Heart right ventricle (tissue), 16 donors: Measurements from ENCODE around the gene PROM2. TPM values are rescaled to one million over a fixed set of nuclear protein-coding genes. Genes with fewer than 3 reads are reported as not detected.

Experiments used
- ATAC-seq, 8 donors: fragments of 200-7000 bp; cut with Tn5 transposase; one replicate each; pipeline ENCODE4 v1.9.1; 2020; ENCODE audit warnings: mild to moderate bottlenecking in 8 of 8, moderate library complexity in 8 of 8, moderate number of reproducible peaks in 1 of 8
- DNase-seq, 2 donors: peaks; one replicate each; pipeline ENCODE4 v3.0.0-alpha.2; 2020
- H3K27ac ChIP-seq, 10 donors: fragments of 200-600 bp; sonication (generic) in 2 of 10; one replicate each; pipeline versions ENCODE4 v1.5.0 to v1.8.0; 2020 to 2022; ENCODE audit warnings: mild to moderate bottlenecking in 3 of 10
- H3K27me3 ChIP-seq, 7 donors: fragments of 200-600 bp; one replicate each; pipeline ENCODE4 v1.8.0; 2021 to 2022; ENCODE audit warnings: mild to moderate bottlenecking in 2 of 7
- H3K36me3 ChIP-seq, 9 donors: fragments of 200-600 bp; sonication (generic) in 1 of 9; one replicate each; pipeline versions ENCODE4 v1.5.0 to v1.8.0; 2020 to 2022; ENCODE audit warnings: mild to moderate bottlenecking in 2 of 9
- H3K4me1 ChIP-seq, 9 donors: fragments of 200-600 bp; sonication (generic) in 1 of 9; one replicate each; pipeline versions ENCODE4 v1.5.0 to v1.8.0; 2020 to 2022; ENCODE audit warnings: mild to moderate bottlenecking in 4 of 9
- H3K4me3 ChIP-seq, 10 donors: fragments of 200-600 bp; sonication (generic) in 2 of 10; one replicate each; pipeline versions ENCODE4 v1.5.0 to v1.8.0; 2020 to 2022; ENCODE audit warnings: mild to moderate bottlenecking in 7 of 10, moderate library complexity in 2 of 10
- H3K9me3 ChIP-seq, 11 donors: fragments of 200-600 bp in 10 of 11; sonication (generic) in 2 of 11; one replicate each; pipeline versions ENCODE4 v1.5.0 to v1.8.0; 2013 to 2022; ENCODE audit warnings: mild to moderate bottlenecking in 2 of 11, control low read depth in 1 of 11, moderate library complexity in 1 of 11
- WGBS, 2 donors: extraction: QIAGEN DNeasy Blood & Tissue Kit; methylation state at CpG; one replicate each; pipeline ENCODE4 v1.1.7; 2013; ENCODE audit warnings: inconsistent platforms in 1 of 2; 5-methylcytosine and 5-hydroxymethylcytosine counted together
- intact Hi-C, 10 donors: fragments of 100-400 bp; cut with DNase I; formaldehyde crosslinking; loops; one replicate each; pipeline versions ENCODE4 v1.11.1 to v1.14.2; 2022
- long read RNA-seq, 3 donors: library from polyadenylated mRNA; unstranded; transcript quantifications; one replicate each; pipeline ENCODE4 v2.0.0, GENCODE V29; 2020 to 2021
- polyA plus RNA-seq, 2 donors: library from polyadenylated mRNA; stranded (reverse); fragments of 200-250 nt; gene quantifications; one replicate each; pipeline ENCODE4 v1.2.3, GENCODE V29; 2013
- total RNA-seq, 10 donors: library from RNA; stranded (reverse); fragmentation: NEBNext Ultra II Directional in 3 of 10; extraction: Animal tissue kit (Norgen Biotek cat#: 25700) in 3 of 10; gene quantifications; one replicate each; pipeline versions ENCODE4 v1.2.1 to v1.2.4, GENCODE V29; 2021 to 2023
- TF ChIP-seq, protein P1 (sequence below), 9 donors: fragments of 200-600 bp; sonication (generic) in 2 of 9; IDR thresholded peaks; one replicate each; pipeline versions ENCODE4 v1.5.0 to v1.8.0; 2021 to 2022; ENCODE audit warnings: antibody characterized with exemption in 9 of 9, mild to moderate bottlenecking in 5 of 9, moderate library complexity in 1 of 9
- donor health status: Arrhythmogenic right ventricular cardiomyopathy.
- donor health status: ischemic (EF 13 %, LVEDD 7.1; RV severe dilation, severe dysfunction).
- donor health status: healthy with polysubstance abuse.
- donor health status: DM: no; HTN: yes; CAD: no.
- donor health status: DM: no; HTN: no; CAD: no.
- donor health status: ischemic (EF 25% LVEDD 6.9; RV normal size, moderate dysfunction).
- donor health status: ischemic (EF 25% LVEDD 5.7; RV mildly dilated, moderate dysfunction).
- donor health status: healthy.
- donor health status: DM: yes; HTN: yes; CAD: no.
- donor health status: Ischemic cardiomyopathy.
- donor health status: ischemic (EF 35%, LVEDD 5.7; RV mildly dilated, moderate dysfunction).
- donor health status: nonischemic (EF 11% LVEDD 7.7; RV severe dilation, severe dysfunction).
- donor health status: DM: yes; HTN: yes; CAD: no.
- donor health status: PGD.
- donor health status: ischemic (EF 29% LVEDD 5.4; RV normal size, mild dysfunction).
- donor health status: nonischemic (EF 23%, LVEDD 6.1; RV moderate dilation, normal function).

Gene PROM2, protein sequence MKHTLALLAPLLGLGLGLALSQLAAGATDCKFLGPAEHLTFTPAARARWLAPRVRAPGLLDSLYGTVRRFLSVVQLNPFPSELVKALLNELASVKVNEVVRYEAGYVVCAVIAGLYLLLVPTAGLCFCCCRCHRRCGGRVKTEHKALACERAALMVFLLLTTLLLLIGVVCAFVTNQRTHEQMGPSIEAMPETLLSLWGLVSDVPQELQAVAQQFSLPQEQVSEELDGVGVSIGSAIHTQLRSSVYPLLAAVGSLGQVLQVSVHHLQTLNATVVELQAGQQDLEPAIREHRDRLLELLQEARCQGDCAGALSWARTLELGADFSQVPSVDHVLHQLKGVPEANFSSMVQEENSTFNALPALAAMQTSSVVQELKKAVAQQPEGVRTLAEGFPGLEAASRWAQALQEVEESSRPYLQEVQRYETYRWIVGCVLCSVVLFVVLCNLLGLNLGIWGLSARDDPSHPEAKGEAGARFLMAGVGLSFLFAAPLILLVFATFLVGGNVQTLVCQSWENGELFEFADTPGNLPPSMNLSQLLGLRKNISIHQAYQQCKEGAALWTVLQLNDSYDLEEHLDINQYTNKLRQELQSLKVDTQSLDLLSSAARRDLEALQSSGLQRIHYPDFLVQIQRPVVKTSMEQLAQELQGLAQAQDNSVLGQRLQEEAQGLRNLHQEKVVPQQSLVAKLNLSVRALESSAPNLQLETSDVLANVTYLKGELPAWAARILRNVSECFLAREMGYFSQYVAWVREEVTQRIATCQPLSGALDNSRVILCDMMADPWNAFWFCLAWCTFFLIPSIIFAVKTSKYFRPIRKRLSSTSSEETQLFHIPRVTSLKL
- total RNA-seq (1 to 10 TPM in 4 of 10 donors, under 1 TPM in 6; 0.32 to 2.5 (median 0.94) TPM), polyA plus RNA-seq (1 to 10 TPM in 1 of 2 donors, under 1 TPM in 1; 0.72 to 3.4 TPM)
- long read RNA-seq, donor 1, partial matches to known transcripts = 1 of 2 reads
- long read RNA-seq, donor 1, other reads (novel, unspliced or antisense) = 1 of 2 reads
- long read RNA-seq, donor 2, partial matches to known transcripts = 0 of 1 reads
- long read RNA-seq, donor 2, other reads (novel, unspliced or antisense) = 1 of 1 reads
- long read RNA-seq, donor 3, partial matches to known transcripts = 1 of 1 reads
- long read RNA-seq, donor 3, other reads (novel, unspliced or antisense) = 0 of 1 reads

DNA sequence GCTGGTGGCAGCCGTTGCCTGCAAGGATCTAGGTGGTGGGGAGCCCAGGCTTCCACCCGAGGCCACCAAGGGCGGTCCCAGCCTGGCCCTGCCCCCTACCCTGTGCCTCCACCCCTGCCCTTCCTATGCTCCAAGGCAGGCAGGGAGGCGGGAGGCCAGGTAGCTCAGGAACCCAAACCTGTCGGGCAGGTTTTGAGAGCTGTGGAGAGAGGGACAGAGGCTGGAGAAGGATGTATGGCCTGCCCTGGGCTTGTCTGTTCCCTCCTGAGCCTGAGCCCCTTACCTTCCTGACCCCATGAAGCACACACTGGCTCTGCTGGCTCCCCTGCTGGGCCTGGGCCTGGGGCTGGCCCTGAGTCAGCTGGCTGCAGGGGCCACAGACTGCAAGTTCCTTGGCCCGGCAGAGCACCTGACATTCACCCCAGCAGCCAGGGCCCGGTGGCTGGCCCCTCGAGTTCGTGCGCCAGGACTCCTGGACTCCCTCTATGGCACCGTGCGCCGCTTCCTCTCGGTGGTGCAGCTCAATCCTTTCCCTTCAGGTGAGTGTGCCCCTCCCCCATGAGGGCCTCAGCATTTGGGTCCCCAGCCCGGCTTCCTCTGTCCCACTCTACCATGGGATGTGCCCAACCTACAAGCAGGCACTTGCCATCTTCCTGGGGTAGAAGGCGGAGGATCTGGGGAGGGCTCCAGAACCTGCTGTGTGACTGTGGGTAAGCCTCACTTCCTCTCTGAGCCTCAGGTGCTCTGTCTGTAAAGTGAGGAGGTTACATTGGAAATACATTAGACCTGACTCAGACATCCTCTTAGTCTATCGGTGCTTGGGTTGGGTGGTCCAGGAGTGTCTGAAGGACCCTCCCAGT, at the start of gene PROM2:
Gene PROM2 (plus strand): TSS at position 159 of the 860 bp plus-strand sequence. CDS start 137 bp downstream, at position 296.
- 73 to 78% methylated on average over 16 to 17 of the region's 17 CpGs for WGBS, 2 donors

DNA sequence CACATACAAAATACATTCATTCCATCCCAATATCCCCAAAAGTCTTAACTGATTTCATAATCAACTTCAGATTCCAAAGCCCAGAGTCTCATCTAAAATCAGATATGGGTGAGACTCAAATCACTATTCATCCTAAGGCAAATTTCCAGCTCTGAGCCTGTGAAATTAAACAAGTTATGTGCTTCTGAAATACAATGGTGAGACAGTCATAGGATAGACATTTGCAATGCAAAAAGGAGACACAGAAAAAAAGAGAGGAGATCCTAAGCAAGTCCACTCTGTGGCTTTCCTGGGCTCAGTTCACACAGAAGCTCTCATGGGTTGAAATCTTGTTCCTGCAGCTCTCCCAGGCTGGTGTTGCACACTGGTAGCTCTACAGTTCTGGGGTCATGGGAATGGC, 48.6 kb upstream of the PROM2 start:
- Histone ChIP-seq H3K27ac (no peak overlapping the region), H3K9me3 (peaks cover 0 to 99% (median 45%) of the 10 kb centered on the region in 11 donors), H3K36me3 (peaks cover 0 to 39% (median 0%) of the 10 kb centered on the region in 9 donors), H3K27me3 (no peaks in the 10 kb centered on the region), H3K4me3 (no peak overlapping the region), H3K4me1 (no peaks in the 10 kb centered on the region)
- no peak for ATAC-seq
- DNase-seq = no peak
- intact Hi-C loops = no loop called here
- TF ChIP-seq, protein P1, sequence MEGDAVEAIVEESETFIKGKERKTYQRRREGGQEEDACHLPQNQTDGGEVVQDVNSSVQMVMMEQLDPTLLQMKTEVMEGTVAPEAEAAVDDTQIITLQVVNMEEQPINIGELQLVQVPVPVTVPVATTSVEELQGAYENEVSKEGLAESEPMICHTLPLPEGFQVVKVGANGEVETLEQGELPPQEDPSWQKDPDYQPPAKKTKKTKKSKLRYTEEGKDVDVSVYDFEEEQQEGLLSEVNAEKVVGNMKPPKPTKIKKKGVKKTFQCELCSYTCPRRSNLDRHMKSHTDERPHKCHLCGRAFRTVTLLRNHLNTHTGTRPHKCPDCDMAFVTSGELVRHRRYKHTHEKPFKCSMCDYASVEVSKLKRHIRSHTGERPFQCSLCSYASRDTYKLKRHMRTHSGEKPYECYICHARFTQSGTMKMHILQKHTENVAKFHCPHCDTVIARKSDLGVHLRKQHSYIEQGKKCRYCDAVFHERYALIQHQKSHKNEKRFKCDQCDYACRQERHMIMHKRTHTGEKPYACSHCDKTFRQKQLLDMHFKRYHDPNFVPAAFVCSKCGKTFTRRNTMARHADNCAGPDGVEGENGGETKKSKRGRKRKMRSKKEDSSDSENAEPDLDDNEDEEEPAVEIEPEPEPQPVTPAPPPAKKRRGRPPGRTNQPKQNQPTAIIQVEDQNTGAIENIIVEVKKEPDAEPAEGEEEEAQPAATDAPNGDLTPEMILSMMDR (IDR thresholded peaks at IDR 0.05) = no peak

More for the DNA sequence above, at the start of gene PROM2:
- no peak for ATAC-seq
- Histone ChIP-seq H3K9me3 (no peaks in the 10 kb centered on the region), H3K4me1 (no peaks in the 10 kb centered on the region), H3K27me3 (no peaks in the 10 kb centered on the region), H3K4me3 (no peak within 1 kb of the TSS), H3K36me3 (no peaks in the 10 kb centered on the region), H3K27ac (no peak within 1 kb of the TSS)
- TF ChIP-seq, protein P1 (IDR thresholded peaks at IDR 0.05) = no peak
- no peak for DNase-seq
- intact Hi-C loops = no loop called here

DNA sequence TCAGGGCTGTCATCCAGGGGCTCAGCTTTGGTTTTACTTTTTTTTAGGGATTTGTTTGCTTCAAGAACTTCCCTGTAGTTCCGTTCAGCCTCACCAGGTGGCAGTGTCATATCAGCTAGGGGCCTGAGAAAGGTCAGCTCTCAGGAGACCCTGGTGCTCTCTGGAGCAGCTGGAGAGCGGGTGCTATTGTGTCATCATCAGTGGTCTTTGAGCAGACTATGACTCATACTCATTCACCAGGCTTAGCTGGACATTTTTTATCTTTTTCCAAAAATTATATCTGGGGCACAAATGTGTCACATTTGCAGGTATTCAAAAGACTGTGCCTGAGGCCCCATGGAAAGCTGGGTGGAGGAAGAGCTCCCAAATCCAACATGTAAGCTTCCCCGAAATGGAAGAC, 42.5 kb upstream of the PROM2 start:
- Histone ChIP-seq H3K27me3 (no peaks in the 10 kb centered on the region), H3K4me1 (no peaks in the 10 kb centered on the region), H3K27ac (no peak overlapping the region), H3K9me3 (peaks cover 0 to 96% (median 8%) of the 10 kb centered on the region in 11 donors), H3K4me3 (no peak overlapping the region), H3K36me3 (no peaks in the 10 kb centered on the region)
- intact Hi-C loops = loop anchor here in 9 of 10 donors (1.0 to 10.0 kb wide), 4 partner anchors 83 to 86 kb away; no protein-coding TSS in a partner anchor
- DNase-seq (peak in 1 of 2 donors; percentile 18), ATAC-seq (peak in 1 of 8 donors; percentile 22)
- TF ChIP-seq, protein P1 (IDR thresholded peaks at IDR 0.05) = peak; percentile 26 to 65 (median 60)
- 58 to 63% methylated on average over 3 of the region's 3 CpGs for WGBS, 2 donors
